MCF 10A (cell line): ENCODE data around the gene PHOSPHO2. TPM values are rescaled to one million over a fixed set of nuclear protein-coding genes. Genes with fewer than 3 reads are reported as not detected.

ENCODE experiments used
- BruUV-seq: library from RNA; stranded (reverse); fragments of 400-500 nt; replicated peaks from 2 replicates; lab custom pipeline; 2021; lab: Mats Ljungman, UMichigan
- CTCF ChIA-PET: fragments of 300-600 bp; sonication (Branson Sonifier 250); formaldehyde crosslinking; extraction: SDS; loops from one replicate; lab custom pipeline; 2021; ENCODE audit warnings: antibody characterized with exemption, inconsistent platforms; lab: Yijun Ruan, JAX
- POLR2A ChIA-PET: fragments of 300-600, 350-650 bp; sonication (Branson Sonifier 250); formaldehyde crosslinking; extraction: SDS; loops from one replicate; lab custom pipeline; 2020; ENCODE audit warnings: antibody characterized with exemption, inconsistent platforms; lab: Yijun Ruan, JAX
- DNase-seq: peaks from one replicate; pipeline ENCODE4 v3.0.0-alpha.2; 2018; ENCODE audit not compliant: unreplicated experiment
- H3K27ac Mint-ChIP-seq: one replicate; pipeline ENCODE4 v1.8.0; 2022; ENCODE audit warnings: mild to moderate bottlenecking, low read depth, mixed read lengths; ENCODE audit not compliant: unreplicated experiment
- H3K27me3 Mint-ChIP-seq: one replicate; pipeline ENCODE4 v1.8.0; 2022; ENCODE audit warnings: mixed read lengths; ENCODE audit not compliant: insufficient read depth, unreplicated experiment
- H3K36me3 Mint-ChIP-seq: one replicate; pipeline ENCODE4 v1.8.0; 2022; ENCODE audit warnings: mild to moderate bottlenecking, moderate library complexity, mixed read lengths; ENCODE audit not compliant: insufficient read depth, unreplicated experiment
- H3K4me1 Mint-ChIP-seq: one replicate; pipeline ENCODE4 v1.8.0; 2022; ENCODE audit warnings: mixed read lengths; ENCODE audit not compliant: insufficient read depth, unreplicated experiment
- H3K4me3 Mint-ChIP-seq: one replicate; pipeline ENCODE4 v1.8.0; 2022; ENCODE audit warnings: mild to moderate bottlenecking, moderate library complexity, mixed read lengths; ENCODE audit not compliant: unreplicated experiment
- H3K9me3 Mint-ChIP-seq: one replicate; pipeline ENCODE4 v1.8.0; 2022; ENCODE audit warnings: mixed read lengths; ENCODE audit not compliant: unreplicated experiment
- CTCF ChIP-seq: fragments of 200-600 bp; IDR thresholded peaks from one replicate; pipeline ENCODE4 v1.8.0; 2022; ENCODE audit warnings: antibody characterized with exemption, mild to moderate bottlenecking; ENCODE audit not compliant: unreplicated experiment
- intact Hi-C: fragments of 100-400 bp; cut with micrococcal nuclease; formaldehyde crosslinking; loops from 2 replicates; pipeline ENCODE4 v1.14.1; 2022
- total RNA-seq: library from RNA; stranded (reverse); gene quantifications from 2 replicates; pipeline ENCODE4 v1.2.3, GENCODE V29; 2022

The PHOSPHO2 gene
- total RNA-seq, 1 experiment from 2014 or later: 5.4 TPM

- Mint-ChIP-seq H3K27ac (no peak overlapping the region), H3K36me3 (no peaks in the 10 kb centered on the region), H3K4me1 (peaks cover 4% of the 10 kb centered on the region), H3K9me3 (no peaks in the 10 kb centered on the region), H3K4me3 (peak overlapping the region; percentile 51), H3K27me3 (no peaks in the 10 kb centered on the region)
- DNase-seq: peak; percentile 54
- ChIA-PET CTCF (interaction anchor here (0.7 kb wide), 1 partner anchor 211 kb away, joined by 3 read pairs; no protein-coding TSS in a partner anchor), POLR2A (interaction anchor here (1.4 kb wide), 3 partner anchors 19 to 131 kb away, joined by 3 to 5 read pairs (median 4); partner anchors contain the start of genes CFAP210 and PHOSPHO2)
- no TSS peak for BruUV-seq
- no peak for TF ChIP-seq CTCF
- intact Hi-C loops: no loop called here
These were observed 21.3 kb downstream of the PHOSPHO2 start for GRCh38 chr2:169715379-169716237.

- Mint-ChIP-seq H3K27me3 (no peaks in the 10 kb centered on the region), H3K4me1 (peaks cover 4% of the 10 kb centered on the region), H3K27ac (no peak overlapping the region), H3K9me3 (no peaks in the 10 kb centered on the region), H3K4me3 (no peak overlapping the region), H3K36me3 (no peaks in the 10 kb centered on the region)
- no peak for TF ChIP-seq CTCF
- no peak for DNase-seq
- BruUV-seq: no TSS peak
- intact Hi-C loops: no loop called here
- ChIA-PET CTCF (no interaction called here), POLR2A (interaction anchor here (0.5 to 1.4 kb wide), 3 partner anchors 85 to 132 kb away, joined by 3 to 5 read pairs (median 3); no protein-coding TSS in a partner anchor)
These were observed 22.1 kb downstream of the PHOSPHO2 start for GRCh38 chr2:169716238-169716886.

- Mint-ChIP-seq H3K9me3 (no peaks in the 10 kb centered on the region), H3K27ac (no peak overlapping the region), H3K4me3 (no peak overlapping the region), H3K27me3 (no peaks in the 10 kb centered on the region), H3K36me3 (no peaks in the 10 kb centered on the region), H3K4me1 (peaks cover 4% of the 10 kb centered on the region)
- no peak for TF ChIP-seq CTCF
- peak; percentile 41 for DNase-seq
- POLR2A ChIA-PET: interaction anchor here (0.5 to 0.6 kb wide), 2 partner anchors 85 to 93 kb away, joined by 3 read pairs; no protein-coding TSS in a partner anchor
- BruUV-seq: no TSS peak
- CTCF ChIA-PET: no interaction called here
- intact Hi-C loops: no loop called here
These were observed 22.8 kb downstream of the PHOSPHO2 start for GRCh38 chr2:169716938-169717690.
